Measurements from ENCODE around the gene INCA1.
"Not testable (repeated sequence)": the region's sequence is repeated elsewhere in the genome, so short reads cannot be mapped to it uniquely, and the experiment has no call there.

The INCA1 gene

DNA sequence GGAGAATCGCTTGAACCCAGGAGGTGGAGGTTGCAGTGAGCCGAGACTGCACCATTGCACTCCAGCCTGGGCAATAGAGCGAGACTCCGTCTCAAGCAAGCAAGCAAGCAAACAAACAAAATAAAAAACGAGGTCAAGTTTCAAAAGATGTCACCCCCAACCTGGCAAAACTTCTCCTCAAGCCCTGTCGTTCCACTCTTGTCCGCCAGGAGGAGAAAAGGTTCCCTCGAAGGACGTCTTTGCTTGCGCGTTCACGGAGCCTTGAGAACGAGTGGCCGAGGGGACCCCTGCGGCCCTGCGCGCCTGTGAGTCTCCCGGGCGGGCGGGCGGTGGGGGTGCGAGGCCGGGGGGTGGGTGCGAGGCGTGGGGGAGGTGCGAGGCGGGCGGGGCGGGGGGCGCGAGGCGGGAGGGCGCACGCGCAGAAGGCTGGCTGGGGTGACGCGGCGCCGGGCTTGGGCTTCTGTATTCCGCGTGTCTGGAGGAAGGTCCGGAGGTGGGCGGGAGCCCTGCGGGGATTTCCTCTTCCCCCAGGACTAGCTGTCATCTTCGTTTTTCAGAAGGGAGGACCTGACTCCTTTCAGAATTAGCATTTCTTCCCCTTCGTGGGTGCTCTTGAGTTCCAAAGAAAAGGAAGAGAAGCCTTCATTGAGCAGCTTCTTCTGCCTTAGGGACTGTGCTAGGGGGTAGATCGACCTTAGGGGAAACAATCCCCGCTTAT lies 34.2 kb upstream of the INCA1 start:
- TF ChIP-seq CTCF (IDR thresholded peaks at IDR 0.05; ENCODE audit: insufficient read depth, low read length, poor library complexity, severe bottlenecking), result peak; percentile 80

DNA sequence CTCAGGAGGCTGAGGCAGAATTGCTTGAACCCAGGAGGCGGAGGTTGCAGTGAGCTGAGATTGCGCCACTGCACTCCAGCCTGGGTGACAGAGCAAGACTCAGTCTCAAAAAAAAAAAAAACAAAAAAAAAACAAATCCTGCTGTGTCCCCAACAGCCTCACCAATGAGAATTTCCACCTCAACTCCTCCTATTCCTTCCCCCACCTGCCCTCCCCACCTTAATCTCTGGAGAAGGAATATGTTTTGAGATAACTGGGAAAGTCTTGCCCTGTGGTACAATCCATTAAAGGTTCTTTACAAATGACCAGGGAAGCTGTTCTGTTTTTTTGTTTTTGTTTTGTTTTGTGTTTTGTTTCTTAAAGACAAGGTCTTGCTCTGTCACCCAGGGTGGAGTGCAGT lies 32.8 kb upstream of the INCA1 start:
- H3K36me3 ChIP-seq (ENCODE audit: control insufficient read depth, insufficient read depth, low read length); H3K4me3 ChIP-seq (replicated peaks; ENCODE audit: low read depth, low read length); DNase-seq (ENCODE audit: extremely low read depth, insufficient read length); H3K27me3 ChIP-seq (replicated peaks; ENCODE audit: control insufficient read depth, insufficient read depth, low read length): not testable (repeated sequence)

More for the DNA sequence above, 34.2 kb upstream of the INCA1 start:
- peak overlapping the region; percentile 54 for H3K4me3 ChIP-seq (replicated peaks; ENCODE audit: low read depth, low read length)
- no peaks in the 10 kb centered on the region for H3K27me3 ChIP-seq (replicated peaks; ENCODE audit: control insufficient read depth, insufficient read depth, low read length)
- peak; percentile 84 for DNase-seq (ENCODE audit: extremely low read depth, insufficient read length)
- no peaks in the 10 kb centered on the region for H3K36me3 ChIP-seq (ENCODE audit: control insufficient read depth, insufficient read depth, low read length)

- no peak for TF ChIP-seq CTCF (IDR thresholded peaks at IDR 0.05; ENCODE audit: insufficient read depth, low read length, poor library complexity, severe bottlenecking)
- no peaks in the 10 kb centered on the region for H3K27me3 ChIP-seq (replicated peaks; ENCODE audit: control insufficient read depth, insufficient read depth, low read length)
- H3K36me3 ChIP-seq (ENCODE audit: control insufficient read depth, insufficient read depth, low read length), result peaks cover 4% of the 10 kb centered on the region
- H3K4me3 ChIP-seq (replicated peaks; ENCODE audit: low read depth, low read length), result no peak overlapping the region
- DNase-seq (ENCODE audit: extremely low read depth, insufficient read length), result no peak
Measured at GRCh38 chr17:5027916-5028315, 30.6 kb upstream of the INCA1 start.

DNA sequence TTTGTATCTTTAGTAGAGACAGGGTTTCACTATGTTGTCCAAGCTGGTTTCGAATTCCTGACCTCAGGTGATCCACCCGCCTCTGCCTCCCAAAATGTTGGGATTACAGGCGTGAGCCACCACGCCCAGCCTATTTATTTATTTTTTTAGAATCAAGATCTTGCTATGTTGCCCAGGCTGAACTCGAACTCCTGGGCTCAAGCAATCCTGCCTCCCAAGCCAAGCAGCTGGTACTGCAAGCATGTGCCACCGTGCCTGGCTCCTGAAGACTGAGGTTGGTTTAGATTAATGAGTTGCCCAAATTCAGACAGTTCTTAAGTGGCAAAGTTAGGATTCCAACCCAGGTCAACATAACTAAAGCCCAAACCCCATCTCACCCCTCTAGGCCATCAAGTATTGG lies 30.0 kb upstream of the INCA1 start:
- Histone ChIP-seq H3K4me3 (replicated peaks; ENCODE audit: low read depth, low read length) (no peak overlapping the region), H3K36me3 (ENCODE audit: control insufficient read depth, insufficient read depth, low read length) (peaks cover 4% of the 10 kb centered on the region), H3K27me3 (replicated peaks; ENCODE audit: control insufficient read depth, insufficient read depth, low read length) (no peaks in the 10 kb centered on the region)
- no peak for DNase-seq (ENCODE audit: extremely low read depth, insufficient read length)
- TF ChIP-seq CTCF (IDR thresholded peaks at IDR 0.05; ENCODE audit: insufficient read depth, low read length, poor library complexity, severe bottlenecking), result no peak

GRCh38 chr17:5024604-5025003 lies 27.3 kb upstream of the INCA1 start:
- DNase-seq (ENCODE audit: extremely low read depth, insufficient read length), result no peak
- Histone ChIP-seq H3K4me3 (replicated peaks; ENCODE audit: low read depth, low read length) (no peak overlapping the region), H3K36me3 (ENCODE audit: control insufficient read depth, insufficient read depth, low read length) (peaks cover 19% of the 10 kb centered on the region), H3K27me3 (replicated peaks; ENCODE audit: control insufficient read depth, insufficient read depth, low read length) (no peaks in the 10 kb centered on the region)
- no peak for TF ChIP-seq CTCF (IDR thresholded peaks at IDR 0.05; ENCODE audit: insufficient read depth, low read length, poor library complexity, severe bottlenecking)

GRCh38 chr17:5023588-5024147 lies 26.3 kb upstream of the INCA1 start:
- DNase-seq (ENCODE audit: extremely low read depth, insufficient read length), result no peak
- Histone ChIP-seq H3K4me3 (replicated peaks; ENCODE audit: low read depth, low read length) (no peak overlapping the region), H3K27me3 (replicated peaks; ENCODE audit: control insufficient read depth, insufficient read depth, low read length) (no peaks in the 10 kb centered on the region), H3K36me3 (ENCODE audit: control insufficient read depth, insufficient read depth, low read length) (peaks cover 24% of the 10 kb centered on the region)
- TF ChIP-seq CTCF (IDR thresholded peaks at IDR 0.05; ENCODE audit: insufficient read depth, low read length, poor library complexity, severe bottlenecking), result no peak

All from GM06990 (cell line).